GM18909 (cell line): Measurements from ENCODE around the gene SOAT2.
"Not testable (repeated sequence)": the region's sequence is repeated elsewhere in the genome, so short reads cannot be mapped to it uniquely, and the experiment has no call there.

Source experiments
- ATAC-seq: cut with Tn5 transposase; IDR thresholded peaks from one replicate; pipeline ENCODE4 v1.9.1; 2021; ENCODE audit warnings: mild to moderate bottlenecking; ENCODE audit not compliant: unreplicated experiment, poor library complexity

Gene SOAT2

GRCh38 chr12:53079226-53080117 lies 23.8 kb upstream of the SOAT2 start, which contains the start of gene SPRYD3:
Gene SPRYD3, minus strand, starts transcription at chr12:53079390. Its CDS starts 57 bp downstream, at chr12:53079333.
- peak; percentile 98 for ATAC-seq

- ATAC-seq = no peak
Observed at GRCh38 chr12:53082637-53083175, 20.6 kb upstream of the SOAT2 start.

- ATAC-seq = no peak
Observed at GRCh38 chr12:53086361-53086760, 16.9 kb upstream of the SOAT2 start.

- ATAC-seq = no peak
Observed at GRCh38 chr12:53090105-53090504, 13.2 kb upstream of the SOAT2 start.

GRCh38 chr12:53090554-53090953 lies 12.7 kb upstream of the SOAT2 start:
- no peak for ATAC-seq

GRCh38 chr12:53091756-53092155 lies 11.5 kb upstream of the SOAT2 start:
- ATAC-seq = no peak

- ATAC-seq = no peak
Observed at GRCh38 chr12:53093777-53094393, 9.4 kb upstream of the SOAT2 start.

- no peak for ATAC-seq
Observed at GRCh38 chr12:53094394-53094787, 8.9 kb upstream of the SOAT2 start.

- ATAC-seq = not testable (repeated sequence)
Observed at GRCh38 chr12:53094796-53095595, 8.3 kb upstream of the SOAT2 start.

GRCh38 chr12:53095596-53095895 lies 7.7 kb upstream of the SOAT2 start:
- not testable (repeated sequence) for ATAC-seq

GRCh38 chr12:53096089-53096741 lies 7.1 kb upstream of the SOAT2 start:
- ATAC-seq = no peak

- no peak for ATAC-seq
Observed at GRCh38 chr12:53096759-53097158, 6.5 kb upstream of the SOAT2 start.

- ATAC-seq = no peak
Observed at GRCh38 chr12:53097207-53097563, 6.1 kb upstream of the SOAT2 start.

GRCh38 chr12:53097564-53098353 lies 5.5 kb upstream of the SOAT2 start, which contains the start of gene IGFBP6:
Gene IGFBP6, plus strand, starts transcription at chr12:53097667. Its CDS starts 51 bp downstream, at chr12:53097718.
- ATAC-seq = no peak

GRCh38 chr12:53098354-53098981 lies 4.8 kb upstream of the SOAT2 start:
- no peak for ATAC-seq

- no peak for ATAC-seq
Observed at GRCh38 chr12:53099071-53099882, 4.0 kb upstream of the SOAT2 start.

GRCh38 chr12:53100466-53101151 lies 2.7 kb upstream of the SOAT2 start:
- ATAC-seq = no peak

- ATAC-seq = no peak
Observed at GRCh38 chr12:53101266-53101665, 2.0 kb upstream of the SOAT2 start.
